Measurements from ENCODE around the gene GUK1. TPM values are rescaled to one million over a fixed set of nuclear protein-coding genes. Genes with fewer than 3 reads are reported as not detected.

GUK1 gene
- total RNA-seq, 2 experiments from 2014 or later: 154 to 197 TPM

DNA sequence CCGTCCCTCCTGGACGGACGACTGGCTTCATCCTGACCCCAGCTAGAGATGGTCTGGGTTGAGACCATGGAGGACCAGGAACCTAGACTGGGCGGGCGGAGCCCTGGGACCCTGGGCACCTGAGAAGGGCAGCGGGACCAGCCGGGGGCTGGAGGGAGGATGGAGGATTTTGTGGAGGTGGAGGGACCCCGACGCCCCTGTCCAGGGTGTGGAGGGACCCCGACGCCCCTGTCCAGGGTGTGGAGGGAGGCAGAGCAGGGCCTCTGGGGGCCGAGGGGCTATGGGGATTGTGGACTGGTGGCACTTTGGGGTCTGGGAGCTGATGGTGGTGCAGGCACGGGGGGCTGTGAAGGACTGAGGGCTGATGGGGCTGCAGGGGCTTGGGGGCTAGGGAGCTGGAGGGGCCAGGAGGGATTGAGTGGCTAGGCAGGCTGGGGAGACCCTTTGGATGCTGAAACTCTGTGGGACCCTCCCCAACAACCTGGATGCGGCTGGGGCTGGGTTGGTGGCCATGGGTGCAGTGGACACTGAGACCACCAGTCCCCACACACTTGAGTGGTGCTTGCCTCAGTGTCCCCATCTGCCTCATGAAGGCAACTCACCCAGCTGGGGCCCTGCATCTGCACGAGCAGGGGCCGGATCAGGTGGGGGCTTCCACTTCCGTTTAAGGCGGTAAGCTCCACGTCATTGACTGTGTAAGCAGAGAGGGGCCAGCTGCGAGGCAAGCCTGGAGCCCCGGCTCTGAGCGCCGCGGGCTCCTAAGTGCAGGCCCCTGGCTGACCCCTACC lies 17.1 kb downstream of the GUK1 start:
- no peaks in the 10 kb centered on the region for H3K79me2 ChIP-seq (ENCODE audit: insufficient read depth, low read depth, low read length)
- intact Hi-C loops (cut with micrococcal nuclease; ENCODE audit: unreplicated experiment): no loop called here
- no peaks in the 10 kb centered on the region for H3K9me3 ChIP-seq (ENCODE audit: low read length)
- DNase-seq (ENCODE audit: low spot score): no peak
- BruUV-seq (replicated peaks): no TSS peak
- H2AFZ ChIP-seq (ENCODE audit: low read length): no peak overlapping the region
- no peak overlapping the region for H3K4me2 ChIP-seq (ENCODE audit: low read length)
- ChIA-PET POLR2A (interaction anchor here (0.6 to 1.5 kb wide), 2 partner anchors 14 to 66 kb away, joined by 3 to 4 read pairs; no protein-coding TSS in a partner anchor), CTCF (ENCODE audit: unreplicated experiment) (no interaction called here)
- no peak overlapping the region for H3K27ac ChIP-seq (ENCODE audit: low read depth, low read length, poor library complexity, severe bottlenecking)
- H3K4me1 ChIP-seq (ENCODE audit: insufficient read depth, low read length, poor library complexity, severe bottlenecking): peaks cover under 1% of the 10 kb centered on the region
- H4K20me1 ChIP-seq (ENCODE audit: insufficient read depth, low read length): no peaks in the 10 kb centered on the region
- H3K36me3 ChIP-seq (ENCODE audit: insufficient read depth, low read length): no peaks in the 10 kb centered on the region
- no peak for TF ChIP-seq EZH2phosphoT487 (IDR thresholded peaks at IDR 0.05; ENCODE audit: borderline replicate concordance, low read depth, low read length)
- TF ChIP-seq, protein P1, sequence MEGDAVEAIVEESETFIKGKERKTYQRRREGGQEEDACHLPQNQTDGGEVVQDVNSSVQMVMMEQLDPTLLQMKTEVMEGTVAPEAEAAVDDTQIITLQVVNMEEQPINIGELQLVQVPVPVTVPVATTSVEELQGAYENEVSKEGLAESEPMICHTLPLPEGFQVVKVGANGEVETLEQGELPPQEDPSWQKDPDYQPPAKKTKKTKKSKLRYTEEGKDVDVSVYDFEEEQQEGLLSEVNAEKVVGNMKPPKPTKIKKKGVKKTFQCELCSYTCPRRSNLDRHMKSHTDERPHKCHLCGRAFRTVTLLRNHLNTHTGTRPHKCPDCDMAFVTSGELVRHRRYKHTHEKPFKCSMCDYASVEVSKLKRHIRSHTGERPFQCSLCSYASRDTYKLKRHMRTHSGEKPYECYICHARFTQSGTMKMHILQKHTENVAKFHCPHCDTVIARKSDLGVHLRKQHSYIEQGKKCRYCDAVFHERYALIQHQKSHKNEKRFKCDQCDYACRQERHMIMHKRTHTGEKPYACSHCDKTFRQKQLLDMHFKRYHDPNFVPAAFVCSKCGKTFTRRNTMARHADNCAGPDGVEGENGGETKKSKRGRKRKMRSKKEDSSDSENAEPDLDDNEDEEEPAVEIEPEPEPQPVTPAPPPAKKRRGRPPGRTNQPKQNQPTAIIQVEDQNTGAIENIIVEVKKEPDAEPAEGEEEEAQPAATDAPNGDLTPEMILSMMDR (conservative IDR thresholded peaks at IDR 0.05; ENCODE audit: low read length): no peak
- H3K9me2 ChIP-seq (ENCODE audit: insufficient read depth, low read length): no peaks in the 10 kb centered on the region
- H3K4me3 ChIP-seq (ENCODE audit: low read depth, low read length, poor library complexity, severe bottlenecking): no peak overlapping the region

DNA sequence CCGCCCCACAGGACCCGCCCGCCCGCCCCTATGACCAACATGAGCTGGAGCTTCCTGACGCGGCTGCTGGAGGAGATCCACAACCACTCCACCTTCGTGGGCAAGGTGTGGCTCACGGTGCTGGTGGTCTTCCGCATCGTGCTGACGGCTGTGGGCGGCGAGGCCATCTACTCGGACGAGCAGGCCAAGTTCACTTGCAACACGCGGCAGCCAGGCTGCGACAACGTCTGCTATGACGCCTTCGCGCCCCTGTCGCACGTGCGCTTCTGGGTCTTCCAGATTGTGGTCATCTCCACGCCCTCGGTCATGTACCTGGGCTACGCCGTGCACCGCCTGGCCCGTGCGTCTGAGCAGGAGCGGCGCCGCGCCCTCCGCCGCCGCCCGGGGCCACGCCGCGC lies 17.6 kb downstream of the GUK1 start:
- Histone ChIP-seq H3K4me3 (ENCODE audit: low read depth, low read length, poor library complexity, severe bottlenecking) (no peak overlapping the region), H3K79me2 (ENCODE audit: insufficient read depth, low read depth, low read length) (no peaks in the 10 kb centered on the region), H3K9me2 (ENCODE audit: insufficient read depth, low read length) (no peaks in the 10 kb centered on the region), H2AFZ (ENCODE audit: low read length) (no peak overlapping the region), H3K4me1 (ENCODE audit: insufficient read depth, low read length, poor library complexity, severe bottlenecking) (peaks cover 5% of the 10 kb centered on the region), H4K20me1 (ENCODE audit: insufficient read depth, low read length) (no peaks in the 10 kb centered on the region), H3K36me3 (ENCODE audit: insufficient read depth, low read length) (no peaks in the 10 kb centered on the region), H3K9me3 (ENCODE audit: low read length) (no peaks in the 10 kb centered on the region), H3K4me2 (ENCODE audit: low read length) (no peak overlapping the region), H3K27ac (ENCODE audit: low read depth, low read length, poor library complexity, severe bottlenecking) (no peak overlapping the region)
- DNase-seq (ENCODE audit: low spot score): no peak
- no TSS peak for BruUV-seq (replicated peaks)
- TF ChIP-seq, protein P1 (conservative IDR thresholded peaks at IDR 0.05; ENCODE audit: low read length): no peak
- no peak for TF ChIP-seq EZH2phosphoT487 (IDR thresholded peaks at IDR 0.05; ENCODE audit: borderline replicate concordance, low read depth, low read length)
- intact Hi-C loops (cut with micrococcal nuclease; ENCODE audit: unreplicated experiment): no loop called here
- CTCF ChIA-PET (ENCODE audit: unreplicated experiment): no interaction called here
- POLR2A ChIA-PET: interaction anchor here (0.6 to 1.5 kb wide), 2 partner anchors 15 to 65 kb away, joined by 3 to 4 read pairs; no protein-coding TSS in a partner anchor
